Activated naive CD8-positive, alpha-beta T cell treated with anti-CD3 and anti-CD28 coated beads, Interleukin-2, amount 50 U/mL, for 24 hours (primary cell): ENCODE measurements around the gene RRP7A.
"Not testable (repeated sequence)": the region's sequence is repeated elsewhere in the genome, so short reads cannot be mapped to it uniquely, and the experiment has no call there.

Source experiments
- ATAC-seq: fragments of 150-1000 bp; cut with Tn5 transposase; one replicate; pipeline ENCODE4 v1.10.0; 2021
- DNase-seq: peaks from one replicate; pipeline ENCODE4 v3.0.0; 2021
- H3K27ac Mint-ChIP-seq: one replicate; pipeline ENCODE4 v1.8.0; 2021; ENCODE audit warnings: mild to moderate bottlenecking, mixed read lengths
- H3K27me3 Mint-ChIP-seq: one replicate; pipeline ENCODE4 v1.8.0; 2021; ENCODE audit warnings: mixed read lengths
- H3K36me3 Mint-ChIP-seq: one replicate; pipeline ENCODE4 v1.8.0; 2021; ENCODE audit warnings: low read depth, mixed read lengths
- H3K4me1 Mint-ChIP-seq: one replicate; pipeline ENCODE4 v1.8.0; 2021; ENCODE audit warnings: mixed read lengths
- H3K4me3 Mint-ChIP-seq: one replicate; pipeline ENCODE4 v1.8.0; 2021; ENCODE audit warnings: mild to moderate bottlenecking, moderate library complexity, mixed read lengths
- H3K9me3 Mint-ChIP-seq: one replicate; pipeline ENCODE4 v1.8.0; 2021; ENCODE audit warnings: mixed read lengths

Gene RRP7A

DNA sequence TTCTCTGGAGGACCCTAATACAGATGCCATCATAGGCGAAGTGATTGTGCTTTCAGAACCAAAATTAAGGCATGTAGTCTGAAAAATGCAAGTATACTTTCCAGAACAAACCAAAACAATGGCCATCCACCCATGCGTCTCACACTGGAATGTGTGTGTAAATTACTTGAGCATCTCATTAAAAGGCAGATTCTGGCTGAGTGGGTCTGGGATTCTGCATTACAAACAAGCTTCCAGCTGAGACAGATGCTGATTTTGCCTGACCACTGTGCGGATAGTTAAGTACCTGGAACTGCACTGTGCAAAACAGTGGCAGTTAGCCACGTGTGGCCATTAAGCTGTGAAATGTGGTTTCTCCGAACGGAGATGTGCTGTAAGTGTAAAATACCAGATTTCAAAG, 26.2 kb downstream of the RRP7A start:
- Mint-ChIP-seq H3K36me3 (no peaks in the 10 kb centered on the region), H3K9me3 (no peaks in the 10 kb centered on the region), H3K4me1 (peaks cover 3% of the 10 kb centered on the region), H3K27me3 (peaks cover 1% of the 10 kb centered on the region), H3K4me3 (no peak overlapping the region), H3K27ac (no peak overlapping the region)
- DNase-seq (no peak), ATAC-seq (no peak)

- Mint-ChIP-seq H3K4me3 (no peak overlapping the region), H3K4me1 (peaks cover 2% of the 10 kb centered on the region), H3K36me3 (no peaks in the 10 kb centered on the region), H3K9me3 (no peaks in the 10 kb centered on the region), H3K27me3 (peaks cover 1% of the 10 kb centered on the region), H3K27ac (no peak overlapping the region)
- ATAC-seq (no peak), DNase-seq (no peak)
These were observed 27.3 kb downstream of the RRP7A start for GRCh38 chr22:42492323-42492690.

GRCh38 chr22:42490243-42490832, 29.3 kb downstream of the RRP7A start:
- ATAC-seq = no peak
- H3K4me1 Mint-ChIP-seq = peaks cover 2% of the 10 kb centered on the region
- no peaks in the 10 kb centered on the region for H3K36me3 Mint-ChIP-seq
- no peak overlapping the region for H3K4me3 Mint-ChIP-seq
- no peaks in the 10 kb centered on the region for H3K27me3 Mint-ChIP-seq
- no peaks in the 10 kb centered on the region for H3K9me3 Mint-ChIP-seq
- DNase-seq = no peak
- H3K27ac Mint-ChIP-seq = no peak overlapping the region

DNA sequence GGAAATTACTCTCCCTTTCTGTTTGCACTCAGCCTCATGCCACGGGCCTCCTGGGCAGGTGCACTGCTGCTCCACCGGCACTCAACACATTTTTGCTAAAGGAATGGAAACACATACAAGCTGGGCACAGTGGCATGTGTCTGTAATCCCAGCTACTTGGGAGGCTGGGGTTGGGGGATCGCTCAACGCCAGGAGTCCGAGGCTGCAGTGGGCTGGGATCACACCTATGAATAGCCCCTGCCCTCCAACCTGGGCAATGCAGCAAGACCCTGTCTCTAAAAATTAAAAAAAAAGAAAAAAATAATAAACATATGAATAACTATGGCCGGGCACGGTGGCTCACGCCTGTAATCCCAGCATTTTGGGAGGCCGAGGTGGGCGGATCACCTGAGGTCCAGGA, 30.6 kb downstream of the RRP7A start:
- Mint-ChIP-seq H3K4me3 (no peak overlapping the region), H3K9me3 (no peaks in the 10 kb centered on the region), H3K4me1 (no peaks in the 10 kb centered on the region), H3K36me3 (no peaks in the 10 kb centered on the region), H3K27ac (no peak overlapping the region), H3K27me3 (no peaks in the 10 kb centered on the region)
- DNase-seq (no peak), ATAC-seq (no peak)

GRCh38 chr22:42484506-42484905, 35.1 kb downstream of the RRP7A start:
- peaks cover 2% of the 10 kb centered on the region for H3K4me1 Mint-ChIP-seq
- no peak for DNase-seq
- H3K36me3 Mint-ChIP-seq = no peaks in the 10 kb centered on the region
- H3K9me3 Mint-ChIP-seq = no peaks in the 10 kb centered on the region
- peaks cover 6% of the 10 kb centered on the region for H3K27me3 Mint-ChIP-seq
- H3K4me3 Mint-ChIP-seq = no peak overlapping the region
- no peak overlapping the region for H3K27ac Mint-ChIP-seq
- no peak for ATAC-seq

GRCh38 chr22:42483610-42484223, 35.9 kb downstream of the RRP7A start:
- not testable (repeated sequence) for H3K4me3 Mint-ChIP-seq, H3K27ac Mint-ChIP-seq, H3K9me3 Mint-ChIP-seq, DNase-seq, H3K27me3 Mint-ChIP-seq, ATAC-seq, H3K36me3 Mint-ChIP-seq, H3K4me1 Mint-ChIP-seq

DNA sequence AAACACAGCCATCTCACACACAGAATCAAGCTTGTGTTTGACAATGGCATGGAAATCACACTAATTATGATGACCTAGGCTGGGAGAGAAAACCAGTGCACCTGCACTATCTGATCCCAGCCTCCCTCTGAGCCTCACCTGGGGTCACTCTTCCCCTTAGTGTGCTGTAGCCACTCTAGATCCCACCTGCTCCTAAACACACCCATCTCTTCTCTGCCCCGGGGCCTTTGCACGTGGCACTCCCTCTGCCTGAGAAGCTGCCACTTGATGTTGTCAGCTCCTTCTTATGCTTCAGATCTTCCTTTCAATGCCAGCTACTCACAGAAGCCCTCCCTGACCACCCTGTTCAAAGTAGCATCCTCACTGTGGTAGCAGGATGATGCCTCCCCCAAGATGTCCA, 44.5 kb downstream of the RRP7A start:
- DNase-seq = no peak
- no peaks in the 10 kb centered on the region for H3K36me3 Mint-ChIP-seq
- no peak for ATAC-seq
- peaks cover 10% of the 10 kb centered on the region for H3K4me1 Mint-ChIP-seq
- H3K27ac Mint-ChIP-seq = no peak overlapping the region
- H3K27me3 Mint-ChIP-seq = no peaks in the 10 kb centered on the region
- no peak overlapping the region for H3K4me3 Mint-ChIP-seq
- no peaks in the 10 kb centered on the region for H3K9me3 Mint-ChIP-seq

- Mint-ChIP-seq H3K4me3 (no peak overlapping the region), H3K27ac (no peak overlapping the region), H3K9me3 (no peaks in the 10 kb centered on the region), H3K4me1 (peaks cover 6% of the 10 kb centered on the region), H3K27me3 (peaks cover 2% of the 10 kb centered on the region), H3K36me3 (no peaks in the 10 kb centered on the region)
- ATAC-seq = no peak
- DNase-seq = no peak
These were observed 46.0 kb downstream of the RRP7A start for GRCh38 chr22:42473484-42474193.

GRCh38 chr22:42472671-42473070, 46.9 kb downstream of the RRP7A start:
- no peak overlapping the region for H3K27ac Mint-ChIP-seq
- ATAC-seq = no peak
- no peaks in the 10 kb centered on the region for H3K4me1 Mint-ChIP-seq
- DNase-seq = no peak
- H3K27me3 Mint-ChIP-seq = peaks cover 2% of the 10 kb centered on the region
- no peak overlapping the region for H3K4me3 Mint-ChIP-seq
- H3K36me3 Mint-ChIP-seq = no peaks in the 10 kb centered on the region
- no peaks in the 10 kb centered on the region for H3K9me3 Mint-ChIP-seq

DNA sequence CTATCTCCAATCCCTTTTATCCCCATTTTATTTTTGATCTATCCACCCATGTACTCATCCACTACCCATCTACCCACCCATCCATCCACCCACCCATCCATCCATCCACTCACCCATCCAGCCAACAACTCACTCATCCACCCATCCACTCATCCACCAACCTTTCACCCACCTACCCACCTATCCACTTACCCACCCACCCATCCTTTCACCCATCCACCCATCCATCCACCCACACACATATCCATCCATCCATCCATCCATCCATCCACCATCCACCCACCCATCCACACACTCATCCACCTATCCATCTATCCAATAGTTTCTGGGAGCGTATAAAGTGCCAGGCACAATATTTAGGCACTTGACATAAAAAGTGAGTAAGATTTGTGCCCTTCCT, 48.2 kb downstream of the RRP7A start:
- no peaks in the 10 kb centered on the region for H3K9me3 Mint-ChIP-seq
- DNase-seq = no peak
- no peak for ATAC-seq
- H3K4me1 Mint-ChIP-seq = no peaks in the 10 kb centered on the region
- no peak overlapping the region for H3K27ac Mint-ChIP-seq
- H3K27me3 Mint-ChIP-seq = peaks cover 2% of the 10 kb centered on the region
- H3K4me3 Mint-ChIP-seq = no peak overlapping the region
- no peaks in the 10 kb centered on the region for H3K36me3 Mint-ChIP-seq

DNA sequence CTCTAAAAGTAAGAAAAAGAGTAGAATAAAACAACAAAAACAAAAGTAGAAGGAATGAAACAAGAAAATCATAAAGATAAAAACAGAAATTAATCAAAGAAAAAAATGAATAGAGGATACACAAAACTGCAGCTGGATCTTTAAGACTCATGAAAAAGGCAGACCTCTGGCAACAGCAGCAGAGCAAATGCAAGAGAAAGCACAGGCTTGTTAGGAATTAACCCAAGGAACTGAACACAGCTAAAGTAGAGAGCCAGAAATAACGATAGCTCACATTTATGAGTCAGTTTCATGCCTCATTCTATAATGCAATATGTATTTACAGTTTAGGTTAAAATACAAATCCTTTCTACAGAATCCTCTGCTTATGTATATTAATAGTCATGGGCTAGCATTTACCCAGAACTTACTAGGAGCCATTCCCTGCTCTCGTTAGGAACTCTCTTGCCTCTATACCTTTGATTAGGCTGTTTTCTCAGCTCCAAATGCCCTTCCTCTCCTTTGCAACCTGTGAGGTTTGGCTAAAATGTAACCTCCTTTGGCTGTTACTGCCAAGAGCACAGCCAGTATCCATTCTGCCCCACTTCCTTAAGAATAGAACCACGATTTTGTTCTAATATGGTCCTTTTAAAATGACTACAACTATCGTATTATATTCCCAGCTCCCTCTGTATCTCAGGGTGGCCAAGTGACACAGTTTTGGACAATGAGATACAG, 49.1 kb downstream of the RRP7A start:
- Mint-ChIP-seq H3K27ac (no peak overlapping the region), H3K4me3 (no peak overlapping the region), H3K27me3 (peaks cover 2% of the 10 kb centered on the region), H3K36me3 (no peaks in the 10 kb centered on the region), H3K4me1 (no peaks in the 10 kb centered on the region), H3K9me3 (no peaks in the 10 kb centered on the region)
- ATAC-seq (no peak), DNase-seq (no peak)

GRCh38 chr22:42468841-42469240, 50.8 kb downstream of the RRP7A start:
- peak; percentile 24 for ATAC-seq
- DNase-seq = no peak
- no peak overlapping the region for H3K27ac Mint-ChIP-seq
- H3K4me3 Mint-ChIP-seq = no peak overlapping the region
- no peaks in the 10 kb centered on the region for H3K4me1 Mint-ChIP-seq
- H3K9me3 Mint-ChIP-seq = no peaks in the 10 kb centered on the region
- H3K36me3 Mint-ChIP-seq = no peaks in the 10 kb centered on the region
- peaks cover 5% of the 10 kb centered on the region for H3K27me3 Mint-ChIP-seq

GRCh38 chr22:42462016-42462415, 57.6 kb downstream of the RRP7A start:
- Mint-ChIP-seq H3K4me1 (no peaks in the 10 kb centered on the region), H3K36me3 (no peaks in the 10 kb centered on the region), H3K9me3 (no peaks in the 10 kb centered on the region), H3K27me3 (peaks cover 19% of the 10 kb centered on the region), H3K4me3 (no peak overlapping the region), H3K27ac (no peak overlapping the region)
- no peak for ATAC-seq
- no peak for DNase-seq

GRCh38 chr22:42461511-42461910, 58.1 kb downstream of the RRP7A start:
- no peaks in the 10 kb centered on the region for H3K4me1 Mint-ChIP-seq
- no peak overlapping the region for H3K27ac Mint-ChIP-seq
- ATAC-seq (no peak), DNase-seq (no peak)
- no peaks in the 10 kb centered on the region for H3K36me3 Mint-ChIP-seq
- peaks cover 19% of the 10 kb centered on the region for H3K27me3 Mint-ChIP-seq
- no peak overlapping the region for H3K4me3 Mint-ChIP-seq
- no peaks in the 10 kb centered on the region for H3K9me3 Mint-ChIP-seq
